GM08714 (cell line): ENCODE data around the gene FAM156A.
A peak's percentile ranks its signal among the peaks of the same experiment; 100 is the strongest.
"Not testable (repeated sequence)": the region's sequence is repeated elsewhere in the genome, so short reads cannot be mapped to it uniquely, and the experiment has no call there.

Experiments used
- H3K4me3 ChIP-seq: fragments of 200-500 bp; sonication (Bioruptor generic); 2 replicates; pipeline ENCODE4 v1.5.1; 2014; ENCODE audit warnings: mild to moderate bottlenecking, low read length, inconsistent platforms
- ZNF274 ChIP-seq: IDR thresholded peaks from 2 replicates; pipeline ENCODE4 v1.6.1; 2012; ENCODE audit warnings: mild to moderate bottlenecking, low read depth, low read length

Gene FAM156A

DNA sequence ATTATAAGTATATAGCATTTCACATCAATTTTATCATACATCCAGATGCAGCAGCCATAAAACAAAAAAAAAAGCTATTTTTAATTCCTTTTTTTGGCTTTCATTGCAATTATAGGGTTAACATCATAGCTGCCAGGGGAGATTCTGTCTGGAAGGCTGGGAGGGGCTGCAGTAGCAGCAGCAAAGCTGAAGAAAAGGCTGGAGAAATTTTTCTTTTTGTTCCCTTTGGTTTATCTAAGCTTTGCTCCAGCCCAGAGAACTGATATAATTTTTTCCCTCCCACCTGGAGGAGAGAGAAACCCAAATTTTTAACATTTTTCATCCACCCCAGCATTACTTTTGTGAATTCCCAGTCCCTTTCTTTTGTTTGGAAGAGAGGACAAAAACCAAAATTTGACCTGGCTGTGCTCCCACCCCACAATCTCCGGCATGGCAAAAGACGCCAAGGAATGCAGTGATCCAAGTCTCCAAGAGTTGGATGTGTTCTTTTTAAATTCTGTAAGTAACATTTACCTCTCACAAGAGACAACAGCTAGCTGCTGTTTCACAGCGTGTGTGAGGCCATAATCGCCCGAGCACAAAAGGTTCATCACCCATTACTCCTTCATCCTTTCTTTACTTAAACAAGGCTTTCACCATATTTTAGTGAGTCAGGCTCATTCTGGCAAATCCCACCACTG is 25.1 kb upstream of the FAM156A start:
- TF ChIP-seq ZNF274, result no peak
- H3K4me3 ChIP-seq, result no peak overlapping the region

DNA sequence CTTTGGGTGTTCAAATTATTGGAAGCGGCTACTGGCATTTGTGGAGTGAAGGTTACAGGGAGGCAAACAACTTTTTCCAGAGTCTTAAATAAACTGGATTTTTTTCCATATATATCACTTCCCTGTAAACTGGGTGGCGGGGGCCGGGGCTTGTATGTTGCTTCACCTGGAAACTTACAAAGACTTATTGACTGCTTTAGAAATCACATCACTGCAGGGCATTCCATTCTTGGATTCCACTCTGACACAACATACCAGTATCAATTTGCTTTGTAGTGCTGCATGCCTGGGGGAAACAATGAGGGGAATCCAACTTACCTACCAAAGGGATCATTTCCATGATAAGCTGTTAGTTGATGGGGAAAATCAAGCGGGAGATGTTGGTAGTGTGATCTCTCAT is 21.7 kb upstream of the FAM156A start:
- no peak for TF ChIP-seq ZNF274
- no peak overlapping the region for H3K4me3 ChIP-seq

DNA sequence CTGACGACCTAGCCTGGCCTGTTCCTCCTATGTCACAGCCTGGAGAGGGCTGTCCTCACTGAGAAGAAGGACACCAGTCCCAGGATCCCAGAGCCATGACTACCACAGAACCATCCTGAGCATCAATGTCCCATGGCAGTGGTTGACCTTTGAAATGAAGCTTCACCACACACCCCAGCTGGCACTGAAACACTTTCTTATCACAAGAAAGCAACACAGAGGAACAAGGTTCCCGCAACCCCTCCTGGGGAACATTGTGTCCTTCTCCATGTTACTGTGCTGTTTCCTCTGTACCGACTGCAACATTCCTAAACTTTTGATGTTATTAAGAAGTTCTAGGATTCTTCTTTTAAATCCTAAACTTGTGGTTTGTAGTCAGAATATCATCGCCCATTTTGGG is 21.2 kb upstream of the FAM156A start:
- TF ChIP-seq ZNF274, result no peak
- no peak overlapping the region for H3K4me3 ChIP-seq

DNA sequence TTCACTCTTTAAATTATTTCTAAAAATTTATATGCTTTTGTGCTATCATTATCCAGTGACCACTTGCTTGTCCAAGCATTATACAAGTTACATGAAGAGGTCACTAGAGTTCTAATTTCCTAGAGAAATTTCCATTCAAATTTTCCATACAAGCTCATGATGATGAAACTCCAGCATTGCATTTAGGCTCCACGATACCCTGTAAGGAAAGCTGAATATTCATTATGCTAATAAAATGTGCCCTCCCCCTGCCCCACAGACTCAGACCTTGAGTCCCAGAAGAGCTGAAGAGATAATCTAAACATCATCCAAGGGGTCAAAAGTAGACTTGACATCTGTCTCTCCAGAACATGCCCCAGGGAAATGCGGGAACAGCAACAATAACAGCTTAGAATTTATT is 19.6 kb upstream of the FAM156A start:
- no peak for TF ChIP-seq ZNF274
- no peak overlapping the region for H3K4me3 ChIP-seq

DNA sequence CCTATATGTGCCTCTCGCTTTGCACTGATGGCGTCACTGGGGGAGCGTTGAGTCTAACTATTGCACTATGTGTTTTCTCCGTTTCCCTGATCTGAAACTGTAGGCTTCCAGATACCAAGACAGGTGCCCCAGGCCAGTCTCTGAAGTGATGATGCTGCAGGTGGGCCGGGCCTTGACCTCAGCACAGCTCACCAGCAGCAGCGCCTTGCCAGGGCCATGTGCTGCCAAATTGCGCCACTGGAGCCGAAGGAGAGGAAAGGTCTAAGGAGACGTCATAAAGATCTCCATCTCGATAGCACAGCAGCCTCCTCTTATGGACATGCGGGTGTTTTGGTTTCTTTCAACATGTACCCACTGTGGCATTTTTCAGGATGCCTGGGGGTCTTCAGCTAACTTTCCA is 17.3 kb upstream of the FAM156A start:
- not testable (repeated sequence) for H3K4me3 ChIP-seq

DNA sequence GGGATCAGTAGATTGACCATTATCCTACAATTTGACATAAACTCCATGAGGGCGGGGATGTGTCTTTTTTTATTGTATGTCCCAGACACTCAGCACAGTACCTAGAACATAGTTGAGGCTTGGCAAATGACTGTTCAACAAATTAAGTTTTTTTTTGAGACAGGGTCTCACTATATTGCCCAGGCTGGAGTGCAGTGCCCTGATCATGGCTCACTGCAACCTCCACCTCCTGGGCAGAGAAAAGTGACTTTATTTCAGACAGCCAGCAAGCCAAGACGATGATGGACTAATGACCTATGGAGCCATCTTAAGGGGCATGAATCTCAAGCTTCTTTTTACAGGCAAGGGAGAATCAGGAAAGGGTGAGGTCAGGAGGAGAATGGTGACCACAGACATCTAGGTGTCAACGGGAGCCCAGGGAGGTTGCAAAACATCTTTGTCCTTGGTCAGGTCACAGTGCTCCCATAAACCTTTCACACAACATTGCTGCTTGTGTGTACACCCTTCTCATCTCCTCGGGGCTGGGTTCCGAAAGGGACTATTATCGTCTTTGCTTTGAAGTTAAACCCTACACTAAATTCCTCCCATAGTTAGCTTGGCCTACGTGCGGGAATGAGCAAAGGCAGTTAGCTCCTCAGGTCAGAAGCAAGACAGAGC is 16.1 kb upstream of the FAM156A start:
- H3K4me3 ChIP-seq, result not testable (repeated sequence)

DNA sequence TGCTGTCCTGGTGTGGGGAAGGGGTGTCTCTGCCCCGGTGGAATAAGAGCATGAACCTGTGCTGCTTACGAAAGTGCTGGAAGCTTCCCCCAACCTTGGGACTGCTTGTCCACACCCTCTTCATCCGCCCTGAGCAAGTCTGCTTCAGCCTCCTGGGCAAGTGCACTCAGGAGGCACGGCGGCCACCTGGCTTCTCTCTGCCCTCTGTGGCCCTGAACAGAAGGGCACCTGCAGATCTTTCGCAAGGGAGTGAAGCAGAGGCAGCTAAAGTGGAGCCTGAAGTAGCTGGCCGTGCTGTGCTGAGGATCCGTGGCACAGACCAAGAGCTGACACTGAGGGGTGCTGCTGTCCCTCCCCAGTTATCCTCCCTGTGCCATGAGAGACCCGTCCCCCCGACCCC is 9.6 kb upstream of the FAM156A start:
- not testable (repeated sequence) for H3K4me3 ChIP-seq

DNA sequence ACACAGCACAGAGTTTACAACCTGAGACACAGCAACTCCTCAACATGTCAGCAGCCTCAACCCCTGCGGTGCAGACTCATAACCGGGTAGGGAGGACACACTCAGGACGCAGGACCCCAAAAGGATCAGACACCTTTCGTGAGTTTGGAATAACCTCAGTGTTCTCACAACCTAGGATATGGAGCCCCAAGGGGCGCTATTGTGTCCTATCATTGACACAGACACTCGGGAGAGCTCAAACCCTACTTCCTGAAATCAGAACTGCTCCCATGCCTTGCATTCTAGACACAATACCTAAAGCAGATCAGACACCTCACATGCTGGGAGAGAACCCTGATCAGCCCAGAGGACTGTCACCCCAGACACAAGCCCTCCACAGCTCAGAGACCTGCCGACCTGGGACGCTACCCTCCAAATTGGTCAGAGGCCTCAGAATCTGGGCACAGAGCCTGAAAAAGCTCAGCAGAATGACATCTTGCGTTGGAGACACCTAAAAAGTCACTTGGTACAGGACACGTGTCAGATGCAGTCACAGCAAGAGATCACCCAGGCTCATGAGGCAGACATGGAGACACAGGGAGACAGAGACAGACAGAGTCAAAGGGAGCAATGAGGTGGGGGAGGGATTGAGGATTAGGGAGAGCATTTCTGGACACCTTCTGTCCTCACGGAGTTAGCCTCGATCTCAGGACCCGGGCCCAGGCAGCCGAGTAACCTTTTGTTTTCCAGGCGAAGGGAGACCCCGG is 8.8 kb upstream of the FAM156A start:
- H3K4me3 ChIP-seq, result not testable (repeated sequence)

DNA sequence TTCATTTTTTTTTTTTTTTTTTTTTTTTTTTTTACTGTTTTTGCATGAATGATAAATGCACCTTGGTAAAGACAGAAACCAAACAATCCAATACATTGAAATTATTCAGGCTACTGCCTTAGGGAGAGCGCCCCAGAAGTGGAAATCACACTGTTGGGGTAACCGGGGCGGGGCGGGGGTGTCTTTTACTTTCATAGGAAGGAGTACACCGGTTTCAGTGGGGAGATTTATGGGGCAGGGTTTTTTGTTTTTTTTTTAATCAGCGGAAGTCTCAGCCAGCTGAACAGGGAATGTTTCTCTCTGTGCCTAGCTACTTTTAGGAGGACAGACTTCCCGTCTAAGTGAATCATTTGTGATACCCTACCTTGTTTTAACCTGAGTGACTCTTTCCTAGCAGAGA is 643 bp upstream of the FAM156A start:
- not testable (repeated sequence) for H3K4me3 ChIP-seq

DNA sequence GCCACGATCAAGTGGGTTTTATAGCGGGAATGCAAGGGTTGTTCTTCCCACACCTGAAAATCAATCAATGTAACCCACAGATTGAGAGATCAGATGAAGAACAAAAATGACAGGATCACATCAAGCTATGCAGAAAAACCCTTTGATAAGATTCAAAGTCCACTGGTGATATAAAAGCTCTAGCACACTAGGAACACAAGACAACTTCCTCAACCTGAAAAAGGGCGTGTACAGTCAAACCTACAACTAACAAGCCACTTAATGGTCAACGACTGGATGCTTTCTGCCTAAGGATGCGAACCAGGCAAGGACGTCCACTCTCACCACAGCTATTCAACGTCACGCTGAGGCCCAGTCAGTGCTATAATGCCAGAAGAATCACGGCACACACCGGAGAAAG is 8.4 kb downstream of the FAM156A start:
- not testable (repeated sequence) for H3K4me3 ChIP-seq

DNA sequence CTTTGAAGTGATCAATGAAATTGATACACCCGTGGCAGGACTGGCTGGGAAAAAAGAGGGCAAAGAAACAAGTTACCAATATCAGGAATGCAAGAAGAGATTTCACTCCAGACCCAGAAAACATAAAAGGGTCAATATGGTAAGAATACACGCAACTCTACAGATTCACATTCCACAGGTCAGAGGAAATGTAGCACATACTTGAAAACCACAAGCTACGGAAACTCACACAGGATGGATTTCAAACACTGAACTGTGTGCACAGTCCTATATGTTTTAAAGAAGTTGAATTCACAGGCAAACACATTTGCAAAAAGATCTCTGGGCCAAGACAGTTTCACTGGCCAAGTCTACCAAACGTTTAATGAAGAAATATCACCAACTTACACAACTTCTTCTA is 9.0 kb downstream of the FAM156A start:
- H3K4me3 ChIP-seq, result not testable (repeated sequence)

DNA sequence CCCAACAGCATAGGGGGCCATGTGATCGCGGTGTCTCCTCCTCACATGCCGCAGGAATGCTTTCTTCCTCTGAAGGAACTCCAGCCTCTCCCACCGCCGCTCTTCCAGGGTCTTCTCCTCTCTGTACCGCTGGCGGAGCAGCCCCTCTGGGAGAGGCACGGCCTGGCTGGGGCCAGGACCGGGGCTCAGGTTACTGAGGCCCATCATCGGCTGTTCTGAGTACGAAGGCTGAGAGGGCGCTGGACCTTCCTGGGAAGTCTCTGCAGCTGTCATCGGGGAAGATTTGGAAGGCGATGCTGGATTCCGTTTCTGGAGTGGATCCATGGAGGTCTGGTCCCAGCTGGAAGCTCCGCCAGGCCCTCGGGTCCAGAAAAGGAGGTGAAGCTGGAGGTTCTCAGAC is 10.1 kb downstream of the FAM156A start:
- not testable (repeated sequence) for H3K4me3 ChIP-seq

DNA sequence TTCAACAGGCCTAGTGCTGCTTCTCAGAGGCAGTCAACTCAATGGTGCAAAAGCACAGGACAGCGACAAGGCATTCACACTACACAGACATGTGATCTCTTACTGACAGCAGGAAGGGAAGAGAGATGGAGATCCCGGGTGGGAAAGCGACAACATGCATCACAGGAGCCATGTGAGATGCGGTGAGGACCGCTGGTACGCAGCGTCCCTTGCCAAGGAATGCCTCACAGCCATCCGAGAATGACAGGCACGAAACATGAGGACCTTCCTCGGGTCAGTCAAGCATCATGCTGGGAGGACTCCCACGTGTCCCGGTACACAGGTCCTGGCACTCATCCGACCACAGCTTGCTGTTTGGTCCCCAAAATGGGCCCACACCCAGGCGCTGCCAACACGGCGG is 10.8 kb downstream of the FAM156A start:
- not testable (repeated sequence) for H3K4me3 ChIP-seq

DNA sequence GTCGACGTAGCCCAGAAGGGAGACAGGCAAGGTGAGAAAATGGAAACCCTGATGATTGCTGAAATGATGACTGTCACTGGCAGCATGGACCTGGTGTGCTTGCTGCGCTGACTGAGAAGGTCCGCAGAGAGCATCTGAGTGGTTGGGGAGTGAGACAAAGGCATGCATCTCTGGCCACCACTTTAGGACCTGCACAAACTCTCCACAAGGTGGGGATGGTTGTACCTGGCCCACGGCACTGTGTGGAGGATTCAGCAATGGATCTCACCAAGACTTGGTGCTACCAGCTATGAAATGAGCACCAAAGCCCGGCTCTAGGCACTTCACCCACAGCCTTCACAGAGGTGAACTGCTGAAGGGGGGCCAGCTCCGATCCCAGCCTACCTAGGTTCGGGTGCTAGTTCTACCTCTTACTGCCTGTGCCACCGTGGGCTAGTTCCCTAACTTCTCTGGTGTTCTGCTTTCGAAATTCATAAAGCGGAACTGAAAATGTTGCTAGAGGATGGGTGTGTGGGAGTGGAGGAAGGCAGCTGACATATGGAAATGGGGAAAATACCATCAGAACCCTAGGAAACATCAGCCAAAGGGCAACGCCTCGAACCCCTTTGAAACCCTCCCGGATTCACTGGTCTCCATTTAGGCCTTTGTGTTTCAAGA is 12.4 kb downstream of the FAM156A start:
- H3K4me3 ChIP-seq, result not testable (repeated sequence)

DNA sequence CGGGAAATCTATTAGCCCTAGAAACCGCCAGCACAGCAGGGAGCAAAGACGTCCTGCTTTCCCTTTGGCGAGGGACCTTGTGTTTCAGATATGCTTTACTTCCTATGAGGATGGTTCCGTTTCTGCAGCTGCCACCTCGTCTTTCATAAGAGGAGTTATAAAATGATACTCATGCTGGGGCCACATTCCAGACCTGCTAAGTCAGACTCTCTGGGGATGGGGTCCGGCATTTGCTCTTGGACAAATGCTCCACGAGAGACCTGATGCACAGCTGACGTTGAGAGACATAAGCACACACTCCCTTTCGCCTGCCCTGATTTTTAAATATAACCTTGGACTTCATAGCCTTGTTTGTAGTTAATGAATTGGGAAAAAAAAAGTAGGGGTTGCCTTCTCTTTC is 16.6 kb downstream of the FAM156A start:
- H3K4me3 ChIP-seq, result not testable (repeated sequence)

DNA sequence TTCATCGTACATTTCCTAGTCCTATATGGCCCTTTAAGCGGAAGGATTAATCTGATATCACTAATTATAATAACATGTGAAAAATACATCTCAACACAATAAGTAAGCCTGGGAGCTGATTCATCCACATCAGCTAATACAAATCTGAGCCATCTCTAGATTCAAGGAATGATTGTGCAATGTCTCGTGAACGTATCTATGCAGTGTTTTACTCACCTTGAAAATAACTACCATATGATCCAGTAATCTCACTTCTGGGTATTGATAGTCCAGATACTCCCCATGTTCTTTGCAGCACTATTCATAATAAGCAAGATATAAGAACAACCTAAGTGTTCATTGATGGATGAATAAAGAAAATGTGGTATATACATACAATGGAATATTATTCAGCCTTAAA is 17.6 kb downstream of the FAM156A start:
- not testable (repeated sequence) for H3K4me3 ChIP-seq

DNA sequence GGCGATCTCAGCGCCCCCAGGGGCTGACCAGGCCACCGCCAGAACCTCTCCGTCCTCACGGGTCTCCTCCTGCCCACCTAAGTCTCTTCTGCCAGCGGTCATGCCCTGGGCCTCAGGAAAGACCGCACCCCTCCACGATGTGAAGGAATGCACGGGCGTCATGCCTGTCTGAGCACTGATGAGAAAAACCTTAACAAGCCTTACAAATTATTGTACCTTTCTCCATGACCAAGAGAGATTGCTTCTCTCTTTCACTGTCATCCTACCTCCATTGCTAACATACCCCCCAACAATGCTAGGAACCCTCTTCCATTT is 22.9 kb downstream of the FAM156A start:
- peak overlapping the region; percentile 59 for H3K4me3 ChIP-seq
